Gastrocnemius medialis (tissue), 4 donors: ENCODE data around the gene RNF181.

Experiments used
- POLR2A ChIP-seq, 2 donors: fragments of 450-650 bp; IDR thresholded peaks; one replicate each; pipeline ENCODE4 v1.6.1; 2017; ENCODE audit warnings: antibody characterized with exemption in 2 of 2, mild to moderate bottlenecking in 2 of 2, moderate library complexity in 2 of 2
- TF ChIP-seq, protein P1 (sequence below), 5 experiments: fragments of 450-650 bp in 3 of 5; fragments of 200-600 bp in 2 of 5; sonication (generic) in 2 of 5; IDR thresholded peaks in 4 of 5; conservative IDR thresholded peaks in 1 of 5; 1 replicate in 4 of 5; 2 replicates in 1 of 5; pipeline ENCODE4 v1.5.1; 2016 to 2019; ENCODE audit warnings: antibody characterized with exemption in 5 of 5, mild to moderate bottlenecking in 3 of 5, moderate library complexity in 3 of 5

GRCh38 chr2:85582492-85582891, 13.1 kb upstream of the RNF181 start:
- TF ChIP-seq, protein P1, sequence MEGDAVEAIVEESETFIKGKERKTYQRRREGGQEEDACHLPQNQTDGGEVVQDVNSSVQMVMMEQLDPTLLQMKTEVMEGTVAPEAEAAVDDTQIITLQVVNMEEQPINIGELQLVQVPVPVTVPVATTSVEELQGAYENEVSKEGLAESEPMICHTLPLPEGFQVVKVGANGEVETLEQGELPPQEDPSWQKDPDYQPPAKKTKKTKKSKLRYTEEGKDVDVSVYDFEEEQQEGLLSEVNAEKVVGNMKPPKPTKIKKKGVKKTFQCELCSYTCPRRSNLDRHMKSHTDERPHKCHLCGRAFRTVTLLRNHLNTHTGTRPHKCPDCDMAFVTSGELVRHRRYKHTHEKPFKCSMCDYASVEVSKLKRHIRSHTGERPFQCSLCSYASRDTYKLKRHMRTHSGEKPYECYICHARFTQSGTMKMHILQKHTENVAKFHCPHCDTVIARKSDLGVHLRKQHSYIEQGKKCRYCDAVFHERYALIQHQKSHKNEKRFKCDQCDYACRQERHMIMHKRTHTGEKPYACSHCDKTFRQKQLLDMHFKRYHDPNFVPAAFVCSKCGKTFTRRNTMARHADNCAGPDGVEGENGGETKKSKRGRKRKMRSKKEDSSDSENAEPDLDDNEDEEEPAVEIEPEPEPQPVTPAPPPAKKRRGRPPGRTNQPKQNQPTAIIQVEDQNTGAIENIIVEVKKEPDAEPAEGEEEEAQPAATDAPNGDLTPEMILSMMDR (IDR thresholded peaks at IDR 0.05 in 4 of 5, conservative IDR thresholded peaks at IDR 0.05 in 1 of 5): no peak
- no peak for TF ChIP-seq POLR2A (IDR thresholded peaks at IDR 0.05)
